HG02852 (cell line): ENCODE measurements around the gene PRMT3.
"Not testable (repeated sequence)": the region's sequence is repeated elsewhere in the genome, so short reads cannot be mapped to it uniquely, and the experiment has no call there.

Source experiments
- ATAC-seq: cut with Tn5 transposase; IDR thresholded peaks from one replicate; pipeline ENCODE4 v1.9.1; 2021; ENCODE audit warnings: mild to moderate bottlenecking, moderate library complexity; ENCODE audit not compliant: unreplicated experiment

PRMT3 gene

GRCh38 chr11:20497124-20497792 is 109.7 kb downstream of the PRMT3 start:
- ATAC-seq = no peak

GRCh38 chr11:20501252-20501651 is 113.7 kb downstream of the PRMT3 start:
- ATAC-seq = no peak

GRCh38 chr11:20501971-20502370 is 114.5 kb downstream of the PRMT3 start:
- ATAC-seq = no peak

GRCh38 chr11:20511982-20512381 is 124.5 kb downstream of the PRMT3 start:
- no peak for ATAC-seq

- no peak for ATAC-seq
Measured at GRCh38 chr11:20512869-20513268, 125.4 kb downstream of the PRMT3 start.

- no peak for ATAC-seq
Measured at GRCh38 chr11:20518323-20518834, 130.9 kb downstream of the PRMT3 start.

- no peak for ATAC-seq
Measured at GRCh38 chr11:20522536-20522935, 135.0 kb downstream of the PRMT3 start.

- ATAC-seq = no peak
Measured at GRCh38 chr11:20529757-20530156, 142.2 kb downstream of the PRMT3 start.

- ATAC-seq = peak; percentile 73
Measured at GRCh38 chr11:20530942-20531703, 143.6 kb downstream of the PRMT3 start.

- no peak for ATAC-seq
Measured at GRCh38 chr11:20535271-20535881, 147.9 kb downstream of the PRMT3 start.

- ATAC-seq = no peak
Measured at GRCh38 chr11:20536365-20536764, 148.8 kb downstream of the PRMT3 start.

- ATAC-seq = no peak
Measured at GRCh38 chr11:20536784-20537183, 149.3 kb downstream of the PRMT3 start.

GRCh38 chr11:20541503-20541902 is 154.0 kb downstream of the PRMT3 start:
- ATAC-seq = no peak

GRCh38 chr11:20544603-20545237 is 157.2 kb downstream of the PRMT3 start:
- ATAC-seq = no peak

GRCh38 chr11:20547411-20547810 is 159.9 kb downstream of the PRMT3 start:
- ATAC-seq = no peak

- ATAC-seq = no peak
Measured at GRCh38 chr11:20551096-20551495, 163.6 kb downstream of the PRMT3 start.

GRCh38 chr11:20555783-20556182 is 168.3 kb downstream of the PRMT3 start:
- no peak for ATAC-seq

GRCh38 chr11:20556396-20556795 is 168.9 kb downstream of the PRMT3 start:
- not testable (repeated sequence) for ATAC-seq

GRCh38 chr11:20558741-20559140 is 171.2 kb downstream of the PRMT3 start:
- no peak for ATAC-seq
